ENCODE data around the gene A2M. TPM values are rescaled to one million over a fixed set of nuclear protein-coding genes. Genes with fewer than 3 reads are reported as not detected.

A2M gene
- total and polyA plus RNA-seq, 2 of the 8 experiments (the other 6 are each of a cell fraction or from before 2014, with no cell fraction given): 0.15 TPM; not detected in 1

DNA sequence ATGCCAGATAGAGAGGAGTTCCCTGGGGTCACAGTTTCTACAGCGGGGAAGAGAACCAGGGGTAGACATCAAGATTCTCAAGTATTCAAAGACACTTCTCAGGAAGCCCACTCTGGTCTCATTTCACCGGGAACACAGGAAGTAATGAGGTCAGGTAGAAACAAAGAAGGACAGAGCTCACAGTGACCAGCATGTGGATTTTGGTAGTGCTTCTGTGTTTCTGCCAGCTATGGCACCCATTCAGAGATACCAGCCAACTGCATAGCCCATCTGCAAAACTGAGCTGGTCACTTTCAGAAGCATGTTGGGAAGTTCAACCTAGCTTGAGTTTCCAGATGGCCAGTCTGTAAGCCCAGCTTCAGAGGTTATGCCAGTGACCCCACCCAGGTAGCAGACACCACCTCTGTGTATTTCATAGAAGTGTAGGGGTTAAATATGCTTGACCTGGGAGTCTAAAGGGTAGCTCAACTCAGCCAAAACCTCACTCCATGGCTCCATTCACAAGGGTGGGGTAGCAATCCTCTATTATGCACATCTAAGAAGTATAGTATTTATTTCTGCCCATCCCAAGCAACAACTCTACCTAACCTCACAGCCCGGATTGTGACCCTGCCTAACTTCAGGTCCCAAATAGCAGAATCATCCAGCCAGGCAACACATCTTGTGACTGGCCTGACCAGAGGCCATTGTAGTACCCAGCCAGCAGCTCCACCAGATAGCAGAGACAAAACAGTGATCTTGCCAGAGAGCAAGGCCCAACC, 33.9 kb downstream of the A2M start (continued):
- no peak for TF ChIP-seq KDM1A (IDR thresholded peaks at IDR 0.05; ENCODE audit: borderline replicate concordance, low read length)

Measured in H1 (cell line).